HepG2 (cell line): ENCODE data around the gene MYO18A. TPM values are rescaled to one million over a fixed set of nuclear protein-coding genes. Genes with fewer than 3 reads are reported as not detected.

ENCODE experiments used
- ARID2 ChIP-seq: sonication (generic); formaldehyde crosslinking; IDR thresholded peaks from 2 replicates; pipeline ENCODE4 v1.8.1; 2022; ENCODE audit warnings: mild to moderate bottlenecking, missing genetic modification reagents, borderline replicate concordance
- GATAD2A ChIP-seq: IDR thresholded peaks from 2 replicates; pipeline ENCODE4 v1.6.1; 2016
- HNF4A ChIP-seq: sonication (generic); formaldehyde crosslinking; IDR thresholded peaks from 2 replicates; pipeline ENCODE4 v1.4.0; 2020; ENCODE audit warnings: missing genetic modification reagents
- HOXD1 ChIP-seq: sonication (generic); formaldehyde crosslinking; IDR thresholded peaks from 2 replicates; pipeline ENCODE4 v1.5.0; 2020; ENCODE audit warnings: missing genetic modification reagents
- LBX2 ChIP-seq: sonication (generic); formaldehyde crosslinking; IDR thresholded peaks from 2 replicates; pipeline ENCODE4 v1.5.0; 2020; ENCODE audit warnings: missing genetic modification reagents, mild to moderate bottlenecking, borderline replicate concordance
- MED8 ChIP-seq: sonication (generic); formaldehyde crosslinking; IDR thresholded peaks from 2 replicates; pipeline ENCODE4 v1.8.1; 2023; ENCODE audit warnings: mild to moderate bottlenecking, missing genetic modification reagents; ENCODE audit not compliant: insufficient replicate concordance
- SIX1 ChIP-seq: sonication (generic); formaldehyde crosslinking; IDR thresholded peaks from 2 replicates; pipeline ENCODE4 v1.4.0; 2020; ENCODE audit warnings: missing genetic modification reagents, borderline replicate concordance
- STAG1 ChIP-seq: sonication (generic); formaldehyde crosslinking; IDR thresholded peaks from 2 replicates; pipeline ENCODE4 v1.4.0; 2020; ENCODE audit warnings: missing genetic modification reagents
- TARDBP ChIP-seq: sonication (generic); formaldehyde crosslinking; IDR thresholded peaks from 2 replicates; pipeline ENCODE4 v1.8.0; 2022; ENCODE audit warnings: mild to moderate bottlenecking, missing genetic modification reagents
- ZNF274 ChIP-seq: sonication (generic); formaldehyde crosslinking; IDR thresholded peaks from 2 replicates; pipeline ENCODE4 v1.5.1; 2020; ENCODE audit warnings: mild to moderate bottlenecking, missing genetic modification reagents
- ZNF383 ChIP-seq: sonication (generic); formaldehyde crosslinking; IDR thresholded peaks from 2 replicates; pipeline ENCODE4 v1.4.0; 2020; ENCODE audit warnings: missing genetic modification reagents, mild to moderate bottlenecking, borderline replicate concordance
- ZNF740 ChIP-seq: sonication (generic); formaldehyde crosslinking; IDR thresholded peaks from 2 replicates; pipeline ENCODE4 v1.4.0; 2020; ENCODE audit warnings: missing genetic modification reagents
- ZNF776 ChIP-seq: sonication (generic); formaldehyde crosslinking; IDR thresholded peaks from 2 replicates; pipeline ENCODE4 v1.4.0; 2020; ENCODE audit warnings: mild to moderate bottlenecking, missing genetic modification reagents
- ZNF883 ChIP-seq: sonication (generic); formaldehyde crosslinking; IDR thresholded peaks from 2 replicates; pipeline ENCODE4 v1.5.1; 2020; ENCODE audit warnings: mild to moderate bottlenecking, missing genetic modification reagents; ENCODE audit errors: not compliant biosample characterization
- ZSCAN25 ChIP-seq: sonication (generic); formaldehyde crosslinking; IDR thresholded peaks from 2 replicates; pipeline ENCODE4 v1.8.0; 2022; ENCODE audit warnings: mild to moderate bottlenecking, missing genetic modification reagents
- ZZZ3 ChIP-seq: sonication (generic); formaldehyde crosslinking; IDR thresholded peaks from 2 replicates; pipeline ENCODE4 v1.4.0; 2020; ENCODE audit warnings: missing genetic modification reagents, mild to moderate bottlenecking, borderline replicate concordance
- polyA plus RNA-seq, 8 experiments: library from polyadenylated mRNA; depleted of rRNA in 3 of 8; stranded (reverse) in 7 of 8; unstranded in 1 of 8; fragments of >200 nt; fragmentation: Illumina TruSeq in 4 of 8; extraction: Trizol in 4 of 8; gene quantifications; 2 replicates each; pipeline versions ENCODE4 v1.2.1 to v1.2.3, GENCODE V29; 2011 to 2016; ENCODE audit warnings: low read depth in 4 of 8, missing spikeins in 1 of 8, mixed read lengths in 1 of 8; ENCODE audit not compliant: insufficient read depth in 1 of 8
- total RNA-seq, 5 experiments: library from RNA; depleted of rRNA; stranded (reverse); fragments of >200 nt; fragmentation: Illumina TruSeq; extraction: Trizol; gene quantifications; 2 replicates each; pipeline ENCODE4 v1.2.3, GENCODE V29; 2016; ENCODE audit warnings: low read depth in 1 of 5
- TF ChIP-seq, protein P1 (sequence below): sonication (generic); formaldehyde crosslinking; IDR thresholded peaks from 2 replicates; pipeline ENCODE4 v1.4.0; 2020; ENCODE audit warnings: low read depth, mild to moderate bottlenecking, missing genetic modification reagents
- TF ChIP-seq, protein P2 (sequence below): sonication (generic); formaldehyde crosslinking; IDR thresholded peaks from 2 replicates; pipeline ENCODE4 v1.5.1; 2020; ENCODE audit warnings: missing genetic modification reagents, mild to moderate bottlenecking, borderline replicate concordance
- TF ChIP-seq, protein P3 (sequence below): sonication (generic); formaldehyde crosslinking; IDR thresholded peaks from 2 replicates; pipeline ENCODE4 v1.4.0; 2020; ENCODE audit warnings: missing genetic modification reagents, borderline replicate concordance

The MYO18A gene
- total and polyA plus RNA-seq, 2 of the 13 experiments (the other 11 are each of a cell fraction or from before 2014, with no cell fraction given): 16.8 to 24.8 TPM

DNA sequence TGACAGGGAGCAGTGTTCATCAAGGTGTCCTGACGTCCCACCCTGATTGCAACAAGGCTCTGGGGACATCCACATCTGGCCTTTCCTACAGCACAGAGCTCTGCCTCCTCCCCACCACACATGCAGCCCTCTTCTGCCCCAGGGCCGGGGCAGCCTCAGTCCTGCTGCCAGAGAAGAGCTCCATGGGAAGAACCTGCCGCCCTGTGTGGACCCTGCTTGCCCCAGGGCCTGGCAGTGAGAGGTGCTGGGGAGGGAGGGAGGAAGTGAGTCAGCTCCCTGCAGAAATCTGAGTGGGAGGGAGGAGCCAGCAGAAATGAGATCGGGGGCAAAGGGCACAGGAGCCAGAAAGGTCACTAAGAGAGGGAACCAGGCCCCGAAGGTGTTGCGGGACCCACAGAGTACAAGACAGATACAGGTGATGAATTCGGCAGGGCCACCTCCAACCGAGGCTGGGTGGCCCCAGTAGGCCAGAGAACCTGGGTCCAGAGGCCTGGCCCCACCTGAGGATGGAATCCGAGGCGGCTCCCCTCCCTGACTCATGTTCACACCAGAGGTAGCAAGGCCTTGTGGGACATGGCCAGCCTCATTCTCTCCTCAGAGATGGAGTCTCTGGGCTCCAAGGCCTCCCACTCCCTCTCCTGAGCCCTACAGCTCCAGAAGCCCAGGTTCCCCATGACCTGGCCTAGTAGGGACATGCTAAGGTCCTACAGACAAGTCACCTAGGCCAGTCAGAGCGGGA lies 24.8 kb downstream of the MYO18A start (continued):
- TF ChIP-seq ZNF274 (CRISPR knock-in tag) (no peak), STAG1 (no peak; the same call in 1 of the 2 replicates), MED8 (CRISPR knock-in tag) (peak; percentile 37), GATAD2A (CRISPR knock-in tag) (peak; percentile 87), ZNF776 (CRISPR knock-in tag) (no peak), SIX1 (CRISPR knock-in tag) (peak; percentile 73; the same call in 1 of the 2 replicates), ZNF383 (CRISPR knock-in tag) (no peak), ZNF883 (peak; percentile 36), TARDBP (CRISPR knock-in tag) (no peak), HOXD1 (CRISPR knock-in tag) (no peak), ARID2 (no peak), LBX2 (CRISPR knock-in tag) (no peak), ZNF740 (no peak), ZSCAN25 (CRISPR knock-in tag) (peak; percentile 82), HNF4A (CRISPR knock-in tag) (peak; percentile 85), ZZZ3 (CRISPR knock-in tag) (no peak)
- TF ChIP-seq, protein P1, sequence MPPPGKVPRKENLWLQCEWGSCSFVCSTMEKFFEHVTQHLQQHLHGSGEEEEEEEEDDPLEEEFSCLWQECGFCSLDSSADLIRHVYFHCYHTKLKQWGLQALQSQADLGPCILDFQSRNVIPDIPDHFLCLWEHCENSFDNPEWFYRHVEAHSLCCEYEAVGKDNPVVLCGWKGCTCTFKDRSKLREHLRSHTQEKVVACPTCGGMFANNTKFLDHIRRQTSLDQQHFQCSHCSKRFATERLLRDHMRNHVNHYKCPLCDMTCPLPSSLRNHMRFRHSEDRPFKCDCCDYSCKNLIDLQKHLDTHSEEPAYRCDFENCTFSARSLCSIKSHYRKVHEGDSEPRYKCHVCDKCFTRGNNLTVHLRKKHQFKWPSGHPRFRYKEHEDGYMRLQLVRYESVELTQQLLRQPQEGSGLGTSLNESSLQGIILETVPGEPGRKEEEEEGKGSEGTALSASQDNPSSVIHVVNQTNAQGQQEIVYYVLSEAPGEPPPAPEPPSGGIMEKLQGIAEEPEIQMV (CRISPR knock-in tag): no peak
- TF ChIP-seq, protein P2, sequence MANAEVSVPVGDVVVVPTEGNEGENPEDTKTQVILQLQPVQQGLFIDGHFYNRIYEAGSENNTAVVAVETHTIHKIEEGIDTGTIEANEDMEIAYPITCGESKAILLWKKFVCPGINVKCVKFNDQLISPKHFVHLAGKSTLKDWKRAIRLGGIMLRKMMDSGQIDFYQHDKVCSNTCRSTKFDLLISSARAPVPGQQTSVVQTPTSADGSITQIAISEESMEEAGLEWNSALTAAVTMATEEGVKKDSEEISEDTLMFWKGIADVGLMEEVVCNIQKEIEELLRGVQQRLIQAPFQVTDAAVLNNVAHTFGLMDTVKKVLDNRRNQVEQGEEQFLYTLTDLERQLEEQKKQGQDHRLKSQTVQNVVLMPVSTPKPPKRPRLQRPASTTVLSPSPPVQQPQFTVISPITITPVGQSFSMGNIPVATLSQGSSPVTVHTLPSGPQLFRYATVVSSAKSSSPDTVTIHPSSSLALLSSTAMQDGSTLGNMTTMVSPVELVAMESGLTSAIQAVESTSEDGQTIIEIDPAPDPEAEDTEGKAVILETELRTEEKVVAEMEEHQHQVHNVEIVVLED (CRISPR knock-in tag): peak; percentile 58; the same call in 1 of the 2 replicates
- TF ChIP-seq, protein P3, sequence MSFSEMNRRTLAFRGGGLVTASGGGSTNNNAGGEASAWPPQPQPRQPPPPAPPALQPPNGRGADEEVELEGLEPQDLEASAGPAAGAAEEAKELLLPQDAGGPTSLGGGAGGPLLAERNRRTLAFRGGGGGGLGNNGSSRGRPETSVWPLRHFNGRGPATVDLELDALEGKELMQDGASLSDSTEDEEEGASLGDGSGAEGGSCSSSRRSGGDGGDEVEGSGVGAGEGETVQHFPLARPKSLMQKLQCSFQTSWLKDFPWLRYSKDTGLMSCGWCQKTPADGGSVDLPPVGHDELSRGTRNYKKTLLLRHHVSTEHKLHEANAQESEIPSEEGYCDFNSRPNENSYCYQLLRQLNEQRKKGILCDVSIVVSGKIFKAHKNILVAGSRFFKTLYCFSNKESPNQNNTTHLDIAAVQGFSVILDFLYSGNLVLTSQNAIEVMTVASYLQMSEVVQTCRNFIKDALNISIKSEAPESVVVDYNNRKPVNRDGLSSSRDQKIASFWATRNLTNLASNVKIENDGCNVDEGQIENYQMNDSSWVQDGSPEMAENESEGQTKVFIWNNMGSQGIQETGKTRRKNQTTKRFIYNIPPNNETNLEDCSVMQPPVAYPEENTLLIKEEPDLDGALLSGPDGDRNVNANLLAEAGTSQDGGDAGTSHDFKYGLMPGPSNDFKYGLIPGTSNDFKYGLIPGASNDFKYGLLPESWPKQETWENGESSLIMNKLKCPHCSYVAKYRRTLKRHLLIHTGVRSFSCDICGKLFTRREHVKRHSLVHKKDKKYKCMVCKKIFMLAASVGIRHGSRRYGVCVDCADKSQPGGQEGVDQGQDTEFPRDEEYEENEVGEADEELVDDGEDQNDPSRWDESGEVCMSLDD (CRISPR knock-in tag): no peak
